Fibroblast of lung (primary cell): ENCODE measurements around the gene SF3B4. TPM values are rescaled to one million over a fixed set of nuclear protein-coding genes. Genes with fewer than 3 reads are reported as not detected.

ENCODE experiments used
- DNase-seq, 2 donors: peaks; one replicate each; pipeline versions ENCODE4 v3.0.0 to v3.0.0-alpha.2; 2010; ENCODE audit warnings: low read depth in 2 of 2
- H2AFZ ChIP-seq: 2 replicates; pipeline ENCODE4 v1.5.1; 2012; ENCODE audit warnings: low read length, control low read depth, inconsistent platforms
- H3K27ac ChIP-seq: 2 replicates; pipeline ENCODE4 v1.5.1; 2011; ENCODE audit warnings: low read length, control low read depth; ENCODE audit not compliant: insufficient read depth
- H3K27me3 ChIP-seq: 2 replicates; pipeline ENCODE4 v1.5.1; 2011; ENCODE audit warnings: mild to moderate bottlenecking, low read length; ENCODE audit not compliant: control insufficient read depth, insufficient read depth
- H3K36me3 ChIP-seq: 2 replicates; pipeline ENCODE4 v1.5.1; 2011; ENCODE audit warnings: low read length; ENCODE audit not compliant: control insufficient read depth, insufficient read depth
- H3K4me1 ChIP-seq: 2 replicates; pipeline ENCODE4 v1.5.1; 2011; ENCODE audit warnings: low read length; ENCODE audit not compliant: control insufficient read depth, insufficient read depth; ENCODE audit errors: extremely low read depth
- H3K4me2 ChIP-seq: 2 replicates; pipeline ENCODE4 v1.5.1; 2011; ENCODE audit warnings: low read length, control low read depth; ENCODE audit not compliant: insufficient read depth; ENCODE audit errors: extremely low read depth
- H3K4me3 ChIP-seq, 4 experiments: fragments of 200-600 bp in 1 of 4; sonication (generic) in 1 of 4; replicated peaks in 1 of 4; 2 replicates each; pipeline ENCODE4 v1.5.1; 2011 to 2016; ENCODE audit warnings: low read length in 4 of 4, low read depth in 3 of 4, mild to moderate bottlenecking in 3 of 4, control low read depth in 2 of 4, inconsistent platforms in 1 of 4, mixed read lengths in 1 of 4; ENCODE audit not compliant: insufficient read depth in 1 of 4; ENCODE audit errors: control extremely low read depth in 1 of 4
- H3K79me2 ChIP-seq: 2 replicates; pipeline ENCODE4 v1.5.1; 2012; ENCODE audit warnings: mild to moderate bottlenecking, low read length, inconsistent platforms; ENCODE audit not compliant: control insufficient read depth, insufficient read depth
- H3K9ac ChIP-seq: 2 replicates; pipeline ENCODE4 v1.5.1; 2011; ENCODE audit warnings: mild to moderate bottlenecking, low read length, control low read depth; ENCODE audit not compliant: insufficient read depth
- H3K9me3 ChIP-seq: 2 replicates; pipeline ENCODE4 v1.5.1; 2012; ENCODE audit warnings: low read depth, low read length; ENCODE audit not compliant: control insufficient read depth, insufficient read depth
- H4K20me1 ChIP-seq: 2 replicates; pipeline ENCODE4 v1.5.1; 2011; ENCODE audit warnings: low read length; ENCODE audit not compliant: control insufficient read depth, insufficient read depth; ENCODE audit errors: extremely low read depth
- CTCF ChIP-seq, 2 donors: IDR thresholded peaks in 1 of 2; conservative IDR thresholded peaks in 1 of 2; 1 replicate in 1 of 2; 2 replicates in 1 of 2; pipeline ENCODE4 v1.5.1; 2011 to 2012; ENCODE audit warnings: low read length in 2 of 2, control low read depth in 1 of 2, inconsistent platforms in 1 of 2, low read depth in 1 of 2, mild to moderate bottlenecking in 1 of 2
- EZH2 ChIP-seq: IDR thresholded peaks from 2 replicates; pipeline ENCODE4 v1.5.1; 2012; ENCODE audit warnings: low read length, control low read depth, mild to moderate bottlenecking; ENCODE audit errors: missing control alignments
- polyA plus RNA-seq, 2 donors: library from polyadenylated mRNA; depleted of rRNA in 1 of 2; stranded (reverse) in 1 of 2; unstranded in 1 of 2; fragments of >200 nt; gene quantifications; 2 replicates each; pipeline ENCODE4 v1.2.1, GENCODE V29; 2011 to 2012; ENCODE audit warnings: missing spikeins in 1 of 2
- total RNA-seq: library from RNA; depleted of rRNA; stranded (reverse); fragments of >200 nt; gene quantifications from 2 replicates; pipeline ENCODE4 v1.2.1, GENCODE V29; 2014

SF3B4 gene
- total and polyA plus RNA-seq, 2 donors (not counting 1 experiment from before 2014, with no cell fraction given): 9.9 to 29.9 TPM

GRCh38 chr1:149885339-149886120, 42.1 kb downstream of the SF3B4 start:
- no peak overlapping the region for H2AFZ ChIP-seq

GRCh38 chr1:149884433-149885338, 42.9 kb downstream of the SF3B4 start:
- peaks cover 5% of the 10 kb centered on the region for H3K4me1 ChIP-seq
- H3K9me3 ChIP-seq: no peaks in the 10 kb centered on the region
- H3K27me3 ChIP-seq: no peaks in the 10 kb centered on the region
- peaks cover 3% of the 10 kb centered on the region for H3K79me2 ChIP-seq
- no peak for TF ChIP-seq EZH2
- no peak for TF ChIP-seq CTCF (conservative IDR thresholded peaks at IDR 0.05 in 1 of 2, IDR thresholded peaks at IDR 0.05 in 1 of 2; ENCODE audit: low read depth in 1 of 2, low read length in 2 of 2)
- H3K9ac ChIP-seq: peak overlapping the region; percentile 79
- no peaks in the 10 kb centered on the region for H4K20me1 ChIP-seq
- H3K4me2 ChIP-seq: peak overlapping the region; percentile 98
- peak; percentile 36 to 37 for DNase-seq
- H3K36me3 ChIP-seq: no peaks in the 10 kb centered on the region
- H2AFZ ChIP-seq: no peak overlapping the region
- H3K4me3 ChIP-seq: peak overlapping the region; percentile 66 to 80 (median 73)
- H3K27ac ChIP-seq: peak overlapping the region; percentile 98

More at GRCh38 chr1:149885339-149886120, 42.1 kb downstream of the SF3B4 start:
- peak; percentile 82 to 85 for DNase-seq
- peaks cover 3% of the 10 kb centered on the region for H3K79me2 ChIP-seq
- H3K4me3 ChIP-seq: peak overlapping the region; percentile 66 to 80 (median 73)
- no peaks in the 10 kb centered on the region for H4K20me1 ChIP-seq
- no peaks in the 10 kb centered on the region for H3K36me3 ChIP-seq
- peak overlapping the region; percentile 79 for H3K9ac ChIP-seq
- H3K27ac ChIP-seq: peak overlapping the region; percentile 98
- H3K4me1 ChIP-seq: peaks cover 5% of the 10 kb centered on the region
- TF ChIP-seq EZH2 (no peak), CTCF (conservative IDR thresholded peaks at IDR 0.05 in 1 of 2, IDR thresholded peaks at IDR 0.05 in 1 of 2; ENCODE audit: low read depth in 1 of 2, low read length in 2 of 2) (peak in 1 of 2 donors; percentile 19)
- peak overlapping the region; percentile 98 for H3K4me2 ChIP-seq
- H3K27me3 ChIP-seq: no peaks in the 10 kb centered on the region
- no peaks in the 10 kb centered on the region for H3K9me3 ChIP-seq
